NT2/D1 (cell line): ENCODE data around the gene TBXAS1.

ENCODE experiments used
- DNase-seq: peaks from one replicate; pipeline ENCODE4 v3.0.0-alpha.2; 2011; ENCODE audit warnings: low read depth, low spot score
- H3K27me3 ChIP-seq: 2 replicates; pipeline ENCODE4 v1.6.0; 2011; ENCODE audit warnings: mild to moderate bottlenecking; ENCODE audit not compliant: insufficient read length, insufficient read depth
- H3K36me3 ChIP-seq: 2 replicates; pipeline ENCODE4 v1.6.1; 2011; ENCODE audit warnings: mild to moderate bottlenecking, low read length, mixed read lengths; ENCODE audit not compliant: insufficient read depth, insufficient read length
- H3K4me1 ChIP-seq: 2 replicates; pipeline ENCODE4 v1.5.1; 2011; ENCODE audit not compliant: insufficient read depth, insufficient read length
- H3K4me3 ChIP-seq: 2 replicates; pipeline ENCODE4 v1.5.1; 2011; ENCODE audit warnings: low read depth; ENCODE audit not compliant: insufficient read length
- H3K9ac ChIP-seq: 2 replicates; pipeline ENCODE4 v1.6.0; 2011; ENCODE audit warnings: low read depth; ENCODE audit not compliant: insufficient read length
- H3K9me3 ChIP-seq: 2 replicates; pipeline ENCODE4 v1.5.1; 2011; ENCODE audit warnings: mild to moderate bottlenecking, low read length; ENCODE audit not compliant: insufficient read depth
- SUZ12 ChIP-seq: IDR thresholded peaks from 2 replicates; pipeline ENCODE4 v1.6.1; 2011; ENCODE audit not compliant: insufficient read length, insufficient read depth; ENCODE audit errors: extremely low read depth
- YY1 ChIP-seq: IDR thresholded peaks from 2 replicates; pipeline ENCODE4 v1.6.1; 2011; ENCODE audit not compliant: insufficient read length, insufficient read depth
- ZNF274 ChIP-seq: IDR thresholded peaks from 2 replicates; pipeline ENCODE4 v1.6.1; 2011; ENCODE audit warnings: mild to moderate bottlenecking, low read depth, low read length

The TBXAS1 gene

GRCh38 chr7:139813689-139814088 is 15.4 kb upstream of the TBXAS1 start:
- no peaks in the 10 kb centered on the region for H3K27me3 ChIP-seq
- no peaks in the 10 kb centered on the region for H3K36me3 ChIP-seq
- H3K9ac ChIP-seq = no peak overlapping the region
- no peaks in the 10 kb centered on the region for H3K9me3 ChIP-seq
- no peaks in the 10 kb centered on the region for H3K4me1 ChIP-seq
- TF ChIP-seq SUZ12 = no peak
- TF ChIP-seq ZNF274 = no peak
- no peak for TF ChIP-seq YY1
- DNase-seq = no peak
- no peak overlapping the region for H3K4me3 ChIP-seq

- Histone ChIP-seq H3K4me3 (no peak overlapping the region), H3K27me3 (no peaks in the 10 kb centered on the region), H3K4me1 (no peaks in the 10 kb centered on the region), H3K36me3 (no peaks in the 10 kb centered on the region), H3K9ac (no peak overlapping the region), H3K9me3 (no peaks in the 10 kb centered on the region)
- TF ChIP-seq SUZ12 (no peak), ZNF274 (no peak), YY1 (no peak)
- DNase-seq = no peak
Measured at GRCh38 chr7:139817249-139817648, 11.8 kb upstream of the TBXAS1 start.

- Histone ChIP-seq H3K9me3 (no peaks in the 10 kb centered on the region), H3K4me1 (no peaks in the 10 kb centered on the region), H3K36me3 (no peaks in the 10 kb centered on the region), H3K27me3 (no peaks in the 10 kb centered on the region), H3K4me3 (no peak overlapping the region), H3K9ac (no peak overlapping the region)
- TF ChIP-seq ZNF274 = no peak
- no peak for TF ChIP-seq YY1
- no peak for TF ChIP-seq SUZ12
- no peak for DNase-seq
Measured at GRCh38 chr7:139820089-139820488, 9.0 kb upstream of the TBXAS1 start.

GRCh38 chr7:139821349-139822105 is 7.5 kb upstream of the TBXAS1 start:
- no peak for DNase-seq
- TF ChIP-seq YY1 (no peak), ZNF274 (no peak), SUZ12 (no peak)
- H3K27me3 ChIP-seq = no peaks in the 10 kb centered on the region

GRCh38 chr7:139822855-139823254 is 6.2 kb upstream of the TBXAS1 start:
- TF ChIP-seq SUZ12 (no peak), ZNF274 (no peak), YY1 (no peak)
- H3K9me3 ChIP-seq = no peaks in the 10 kb centered on the region
- no peaks in the 10 kb centered on the region for H3K4me1 ChIP-seq
- no peak for DNase-seq
- H3K4me3 ChIP-seq = no peak overlapping the region
- no peaks in the 10 kb centered on the region for H3K27me3 ChIP-seq
- no peak overlapping the region for H3K9ac ChIP-seq
- H3K36me3 ChIP-seq = no peaks in the 10 kb centered on the region

More at GRCh38 chr7:139821349-139822105, 7.5 kb upstream of the TBXAS1 start:
- Histone ChIP-seq H3K9ac (no peak overlapping the region), H3K36me3 (no peaks in the 10 kb centered on the region), H3K9me3 (no peaks in the 10 kb centered on the region), H3K4me1 (no peaks in the 10 kb centered on the region), H3K4me3 (no peak overlapping the region)

- H3K27me3 ChIP-seq = no peaks in the 10 kb centered on the region
- no peak for DNase-seq
- no peaks in the 10 kb centered on the region for H3K4me1 ChIP-seq
- H3K9me3 ChIP-seq = no peaks in the 10 kb centered on the region
- no peak overlapping the region for H3K4me3 ChIP-seq
- no peaks in the 10 kb centered on the region for H3K36me3 ChIP-seq
- TF ChIP-seq YY1 (no peak), ZNF274 (no peak), SUZ12 (no peak)
- no peak overlapping the region for H3K9ac ChIP-seq
Measured at GRCh38 chr7:139823959-139824521, 5.0 kb upstream of the TBXAS1 start.

- Histone ChIP-seq H3K4me1 (no peaks in the 10 kb centered on the region), H3K9ac (no peak overlapping the region), H3K4me3 (no peak overlapping the region), H3K9me3 (no peaks in the 10 kb centered on the region), H3K36me3 (no peaks in the 10 kb centered on the region), H3K27me3 (no peaks in the 10 kb centered on the region)
- DNase-seq = no peak
- TF ChIP-seq SUZ12 (no peak), YY1 (no peak), ZNF274 (no peak)
Measured at GRCh38 chr7:139825666-139826290, 3.3 kb upstream of the TBXAS1 start.
